HepG2 (cell line): ENCODE results near the gene TH. TPM values are rescaled to one million over a fixed set of nuclear protein-coding genes. Genes with fewer than 3 reads are reported as not detected.

ENCODE experiments used
- ATAC-seq: fragments of 200-7000 bp; cut with Tn5 transposase; 3 replicates; pipeline ENCODE4 v1.9.1; 2020; ENCODE audit warnings: mild to moderate bottlenecking, moderate library complexity
- BruUV-seq: library from RNA; stranded (reverse); fragments of 400-500 nt; replicated peaks from 2 replicates; lab custom pipeline; 2021; lab: Mats Ljungman, UMichigan
- CTCF ChIA-PET: fragments of 300-600 bp; formaldehyde crosslinking; extraction: SDS; loops from one replicate; lab custom pipeline; 2021; ENCODE audit warnings: low total read pairs, inconsistent platforms, low intra/inter-chr PET ratio; lab: Yijun Ruan, JAX
- POLR2A ChIA-PET: fragments of 350-600 bp; sonication (Branson Sonifier 250); formaldehyde crosslinking; loops from one replicate; lab custom pipeline; 2020; ENCODE audit warnings: antibody characterized with exemption, inconsistent platforms; lab: Yijun Ruan, JAX
- DNase-seq: peaks from one replicate; pipeline ENCODE4 v3.0.0-alpha.2; 2015; ENCODE audit warnings: low spot score
- FAIRE-seq: peaks from 3 replicates; lab custom pipeline; 2011; peaks lifted over from hg19 to GRCh38; lab: Jason Lieb, UNC
- H2AFZ ChIP-seq: one replicate; pipeline ENCODE4 v1.6.1; 2011; ENCODE audit warnings: low read length, inconsistent platforms
- H3K27ac ChIP-seq: fragments of 300-600 bp; 3 replicates; pipeline ENCODE4 v1.8.0; 2011; ENCODE audit warnings: mixed run types, mild to moderate bottlenecking, mixed read lengths, low read length, inconsistent platforms; ENCODE audit not compliant: insufficient read depth; ENCODE audit errors: extremely low read length
- H3K27me3 ChIP-seq, 2 experiments: fragments of 200-600 bp in 1 of 2; 2 replicates in 1 of 2; 3 replicates in 1 of 2; pipeline versions ENCODE4 v1.6.0 to v1.8.0; 2011; ENCODE audit warnings: low read length in 2 of 2, mild to moderate bottlenecking in 2 of 2, moderate library complexity in 2 of 2, inconsistent platforms in 1 of 2; ENCODE audit not compliant: insufficient read depth in 2 of 2, control insufficient read depth in 1 of 2
- H3K36me3 ChIP-seq, 2 experiments: fragments of 200-600 bp in 1 of 2; replicated peaks in 1 of 2; 2 replicates in 1 of 2; 3 replicates in 1 of 2; pipeline versions ENCODE4 v1.5.1 to v1.8.0; 2011; ENCODE audit warnings: low read length in 2 of 2, inconsistent platforms in 1 of 2; ENCODE audit not compliant: insufficient read depth in 2 of 2, control insufficient read depth in 1 of 2
- H3K4me1 ChIP-seq: 2 replicates; pipeline ENCODE4 v1.5.1; 2012; ENCODE audit warnings: low read length, inconsistent platforms; ENCODE audit not compliant: insufficient read depth
- H3K4me2 ChIP-seq: 2 replicates; pipeline ENCODE4 v1.6.0; 2011; ENCODE audit warnings: low read depth, low read length, inconsistent platforms
- H3K4me3 ChIP-seq, 3 experiments: fragments of 200-600 bp in 1 of 3; sonication (generic), shearing (Covaris generic) in 1 of 3; replicated peaks in 1 of 3; 2 replicates each; pipeline ENCODE4 v1.5.1; 2011 to 2016; ENCODE audit warnings: low read length in 3 of 3, inconsistent platforms in 2 of 3, low read depth in 2 of 3, mild to moderate bottlenecking in 2 of 3, control low read depth in 1 of 3, mixed read lengths in 1 of 3; ENCODE audit not compliant: insufficient read depth in 1 of 3
- H3K79me2 ChIP-seq: one replicate; pipeline ENCODE4 v1.6.1; 2011; ENCODE audit warnings: low read length, inconsistent platforms; ENCODE audit not compliant: insufficient read depth
- H3K9ac ChIP-seq: 2 replicates; pipeline ENCODE4 v1.6.0; 2011; ENCODE audit warnings: mild to moderate bottlenecking, low read depth, low read length, inconsistent platforms; ENCODE audit not compliant: insufficient read depth
- H3K9me3 ChIP-seq: 2 replicates; pipeline ENCODE4 v1.5.1; 2012; ENCODE audit warnings: mild to moderate bottlenecking, low read length
- H4K20me1 ChIP-seq: 2 replicates; pipeline ENCODE4 v1.6.0; 2011; ENCODE audit warnings: inconsistent platforms, mild to moderate bottlenecking, low read length, moderate library complexity; ENCODE audit not compliant: insufficient read depth
- RELA ChIP-seq: sonication (generic); formaldehyde crosslinking; IDR thresholded peaks from 2 replicates; pipeline ENCODE4 v1.4.0; 2020; ENCODE audit warnings: missing genetic modification reagents
- ZNF687 ChIP-seq: sonication (generic); formaldehyde crosslinking; IDR thresholded peaks from 2 replicates; pipeline ENCODE4 v1.5.1; 2020; ENCODE audit warnings: mild to moderate bottlenecking, missing genetic modification reagents, moderate library complexity
- WGBS: methylation state at CpG from one replicate; pipeline ENCODE4 v1.1.6; 2017; ENCODE audit warnings: low lambda C conversion rate; 5-methylcytosine and 5-hydroxymethylcytosine counted together
- in situ Hi-C: cut with HindIII; loops from 2 replicates; pipeline ENCODE4 v1.10.0; 2017; ENCODE audit warnings: low pct_unique_long_range_greater_than_20kb; ENCODE audit not compliant: extremely low pct_ligation_motif_present
- intact Hi-C: fragments of 100-400 bp; cut with micrococcal nuclease; formaldehyde crosslinking; loops from one replicate; pipeline ENCODE4 v1.10.0; 2022; ENCODE audit not compliant: unreplicated experiment
- polyA plus RNA-seq, 8 experiments: library from polyadenylated mRNA; depleted of rRNA in 3 of 8; stranded (reverse) in 7 of 8; unstranded in 1 of 8; fragments of >200 nt; fragmentation: Illumina TruSeq in 4 of 8; extraction: Trizol in 4 of 8; gene quantifications; 2 replicates each; pipeline versions ENCODE4 v1.2.1 to v1.2.3, GENCODE V29; 2011 to 2016; ENCODE audit warnings: low read depth in 4 of 8, missing spikeins in 1 of 8, mixed read lengths in 1 of 8; ENCODE audit not compliant: insufficient read depth in 1 of 8
- total RNA-seq, 5 experiments: library from RNA; depleted of rRNA; stranded (reverse); fragments of >200 nt; fragmentation: Illumina TruSeq; extraction: Trizol; gene quantifications; 2 replicates each; pipeline ENCODE4 v1.2.3, GENCODE V29; 2016; ENCODE audit warnings: low read depth in 1 of 5

Gene TH
- total and polyA plus RNA-seq, 2 of the 13 experiments (the other 11 are each of a cell fraction or from before 2014, with no cell fraction given) = 0.36 TPM; not detected in 1

DNA sequence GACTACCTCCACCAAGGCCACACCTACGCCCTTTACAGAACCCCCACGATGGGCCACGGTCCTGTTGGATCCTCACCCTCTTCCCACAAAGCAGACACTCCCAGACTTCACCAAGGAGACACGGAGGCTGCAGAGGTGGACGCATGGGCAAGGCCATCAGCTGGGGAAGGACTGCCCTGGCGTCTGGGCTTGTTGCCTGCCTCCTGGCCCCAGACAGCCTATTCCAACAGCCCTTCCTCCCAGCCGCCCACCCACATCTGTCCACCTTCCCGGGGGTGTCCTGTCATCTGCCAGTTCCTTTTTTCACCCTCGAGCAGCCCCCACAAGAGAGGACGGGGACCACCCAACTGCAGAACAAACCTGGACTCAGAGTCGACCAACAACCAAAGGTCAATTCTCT is 28.9 kb upstream of the TH start:
- Histone ChIP-seq H3K27me3 (no peaks in the 10 kb centered on the region; a peak in 1 of 5 replicates), H3K4me3 (no peak overlapping the region), H3K36me3 (no peaks in the 10 kb centered on the region), H3K27ac (no peak overlapping the region), H3K9ac (no peak overlapping the region), H3K4me2 (no peak overlapping the region), H2AFZ (no peak overlapping the region), H4K20me1 (no peaks in the 10 kb centered on the region), H3K9me3 (no peaks in the 10 kb centered on the region), H3K79me2 (no peaks in the 10 kb centered on the region), H3K4me1 (peaks cover 63% of the 10 kb centered on the region)
- TF ChIP-seq ZNF687 (CRISPR knock-in tag) (0 out of 2 replicates have a peak, but pooled peaks have one; percentile 10), RELA (CRISPR knock-in tag) (no peak)
- in situ Hi-C loops (loop anchor here (5.0 to 25.0 kb wide), 2 partner anchors 217 to 537 kb away; no protein-coding TSS in a partner anchor), intact Hi-C loops (no loop called here)
- ChIA-PET POLR2A (interaction anchor here (3.4 kb wide), 1 partner anchor 10 kb away, joined by 19 read pairs; no protein-coding TSS in a partner anchor), CTCF (no interaction called here)
- no peak for DNase-seq
- 71% methylated on average over 11 of the region's 11 CpGs for WGBS
- no peak for FAIRE-seq
- ATAC-seq = no peak
- BruUV-seq = no TSS peak
